Liver (tissue), 9 donors: ENCODE measurements around the gene BEND7. TPM values are rescaled to one million over a fixed set of nuclear protein-coding genes. Genes with fewer than 3 reads are reported as not detected.

ENCODE experiments used
- DNase-seq: peaks from one replicate; pipeline ENCODE4 v3.0.0-alpha.2; 2017; ENCODE audit warnings: low spot score
- H3K27ac ChIP-seq, 2 donors: one replicate each; pipeline ENCODE4 v1.7.0; 2013; ENCODE audit warnings: inconsistent platforms in 2 of 2, low read length in 2 of 2, control low read depth in 1 of 2, low read depth in 1 of 2, mild to moderate bottlenecking in 1 of 2
- H3K27me3 ChIP-seq, 4 donors: one replicate each; pipeline versions ENCODE4 v1.6.1 to v1.7.0; 2013; ENCODE audit warnings: low read length in 3 of 4, inconsistent platforms in 1 of 4, mild to moderate bottlenecking in 1 of 4, moderate library complexity in 1 of 4; ENCODE audit not compliant: control insufficient read depth in 4 of 4, insufficient read depth in 4 of 4
- H3K36me3 ChIP-seq, 4 donors: one replicate each; pipeline versions ENCODE4 v1.6.1 to v1.7.0; 2013; ENCODE audit warnings: low read length in 3 of 4, mild to moderate bottlenecking in 3 of 4, low read depth in 1 of 4, moderate library complexity in 1 of 4; ENCODE audit not compliant: control insufficient read depth in 4 of 4, insufficient read depth in 3 of 4
- H3K4me1 ChIP-seq, 4 donors: one replicate each; pipeline versions ENCODE4 v1.6.1 to v1.7.0; 2013; ENCODE audit warnings: low read length in 3 of 4, mild to moderate bottlenecking in 3 of 4, moderate library complexity in 1 of 4; ENCODE audit not compliant: control insufficient read depth in 4 of 4, insufficient read depth in 4 of 4
- H3K4me3 ChIP-seq, 3 donors: one replicate each; pipeline versions ENCODE4 v1.6.1 to v1.7.0; 2013; ENCODE audit warnings: low read length in 3 of 3, control low read depth in 1 of 3, low read depth in 1 of 3, mild to moderate bottlenecking in 1 of 3
- H3K9ac ChIP-seq, 2 donors: one replicate each; pipeline ENCODE4 v1.7.0; 2013; ENCODE audit warnings: low read length in 2 of 2, mild to moderate bottlenecking in 2 of 2, moderate library complexity in 2 of 2, control low read depth in 1 of 2, low read depth in 1 of 2
- H3K9me3 ChIP-seq, 4 donors: one replicate each; pipeline versions ENCODE4 v1.6.1 to v1.7.0; 2013; ENCODE audit warnings: low read length in 3 of 4; ENCODE audit not compliant: control insufficient read depth in 4 of 4
- CTCF ChIP-seq: fragments of 150-350 bp; IDR thresholded peaks from 2 replicates; pipeline ENCODE4 v1.5.1; 2017; ENCODE audit warnings: improper control_type of control experiment, low read depth, low read length; ENCODE audit not compliant: missing input control
- EGR1 ChIP-seq, 2 donors: IDR thresholded peaks; 2 replicates each; pipeline ENCODE4 v1.6.1; 2016 to 2018; ENCODE audit warnings: antibody characterized with exemption in 2 of 2, low read depth in 2 of 2
- FOXA1 ChIP-seq: IDR thresholded peaks from 2 replicates; pipeline ENCODE4 v1.6.1; 2016; ENCODE audit warnings: antibody characterized with exemption
- FOXA2 ChIP-seq: IDR thresholded peaks from 2 replicates; pipeline ENCODE4 v1.6.1; 2016; ENCODE audit warnings: antibody characterized with exemption
- GABPA ChIP-seq, 2 donors: IDR thresholded peaks in 1 of 2; conservative IDR thresholded peaks in 1 of 2; 2 replicates each; pipeline ENCODE4 v1.6.1; 2016; ENCODE audit warnings: antibody characterized with exemption in 2 of 2, mild to moderate bottlenecking in 1 of 2, moderate library complexity in 1 of 2
- HNF4A ChIP-seq, 2 donors: conservative IDR thresholded peaks; 2 replicates each; pipeline ENCODE4 v1.6.1; 2016; ENCODE audit warnings: antibody characterized with exemption in 2 of 2, mild to moderate bottlenecking in 2 of 2
- HNF4G ChIP-seq: IDR thresholded peaks from 2 replicates; pipeline ENCODE4 v1.6.1; 2016; ENCODE audit warnings: antibody characterized with exemption
- JUND ChIP-seq, 2 donors: IDR thresholded peaks; 2 replicates each; pipeline ENCODE4 v1.6.1; 2016; ENCODE audit warnings: antibody characterized with exemption in 2 of 2
- NR2F2 ChIP-seq: IDR thresholded peaks from 2 replicates; pipeline ENCODE4 v1.6.1; 2016; ENCODE audit warnings: antibody characterized with exemption
- RAD21 ChIP-seq, 2 donors: IDR thresholded peaks; 2 replicates each; pipeline ENCODE4 v1.6.1; 2016; ENCODE audit warnings: antibody characterized with exemption in 2 of 2, mild to moderate bottlenecking in 2 of 2
- REST ChIP-seq: IDR thresholded peaks from 2 replicates; pipeline ENCODE4 v1.6.1; 2016; ENCODE audit warnings: antibody characterized with exemption, mild to moderate bottlenecking
- RXRA ChIP-seq, 2 donors: IDR thresholded peaks; 2 replicates each; pipeline ENCODE4 v1.6.1; 2017 to 2018; ENCODE audit warnings: antibody characterized with exemption in 2 of 2, mild to moderate bottlenecking in 1 of 2
- SP1 ChIP-seq: IDR thresholded peaks from 2 replicates; pipeline ENCODE4 v1.6.1; 2018; ENCODE audit warnings: antibody characterized with exemption, mild to moderate bottlenecking
- TAF1 ChIP-seq: conservative IDR thresholded peaks from 2 replicates; pipeline ENCODE4 v1.6.1; 2016; ENCODE audit warnings: antibody characterized with exemption, mild to moderate bottlenecking
- YY1 ChIP-seq: IDR thresholded peaks from 2 replicates; pipeline ENCODE4 v1.6.1; 2016; ENCODE audit warnings: antibody characterized with exemption, mild to moderate bottlenecking
- WGBS: extraction: QIAGEN DNeasy Blood & Tissue Kit; methylation state at CpG from one replicate; pipeline ENCODE4 v1.1.7; 2013; 5-methylcytosine and 5-hydroxymethylcytosine counted together
- polyA plus RNA-seq, 2 donors: library from polyadenylated mRNA; stranded (reverse) in 1 of 2; unstranded in 1 of 2; fragments of 200-250 nt in 1 of 2; fragments of >200 nt in 1 of 2; fragmentation: Nextera tagmentation in 1 of 2; extraction: Ambion mirVana in 1 of 2; gene quantifications; one replicate each; pipeline versions ENCODE4 v1.2.1 to v1.2.3, GENCODE V29; 2013 to 2015
- total RNA-seq, 2 donors: library from RNA; depleted of rRNA; stranded (reverse); fragments of >200 nt; gene quantifications; one replicate each; pipeline ENCODE4 v1.2.3, GENCODE V29; 2014
- TF ChIP-seq, protein P1 (sequence below): IDR thresholded peaks from 2 replicates; pipeline ENCODE4 v1.6.1; 2016; ENCODE audit warnings: antibody characterized with exemption
- TF ChIP-seq, protein P2 (sequence below): IDR thresholded peaks from 2 replicates; pipeline ENCODE4 v1.6.1; 2016; ENCODE audit warnings: antibody characterized with exemption
- TF ChIP-seq, protein P3 (sequence below): IDR thresholded peaks from 2 replicates; pipeline ENCODE4 v1.6.1; 2016; ENCODE audit warnings: antibody characterized with exemption
- donor health status: healthy.
- donor health status: healthy.
- donor health status: healthy.
- donor health status: healthy.
- donor health status: healthy.

Gene BEND7
- total and polyA plus RNA-seq, 4 donors = 4.1 to 10.1 (median 5.5) TPM

- WGBS = 29% methylated on average over 10 of the region's 10 CpGs
- Histone ChIP-seq H3K27me3 (no peaks in the 10 kb centered on the region), H3K4me1 (peaks cover 0 to 18% (median 14%) of the 10 kb centered on the region in 4 donors), H3K9ac (peak overlapping the region; percentile 36 to 66), H3K4me3 (peak overlapping the region in 2 of 3 donors; percentile 68 to 69), H3K27ac (peak overlapping the region; percentile 56 to 69), H3K9me3 (no peaks in the 10 kb centered on the region), H3K36me3 (peaks cover 0 to 4% (median 1%) of the 10 kb centered on the region in 4 donors)
- no peak for DNase-seq
- TF ChIP-seq HNF4A (conservative IDR thresholded peaks at IDR 0.05) (peak in 1 of 2 donors; percentile 10), JUND (IDR thresholded peaks at IDR 0.05) (no peak)
Observed at GRCh38 chr10:13526948-13527863, 1.6 kb downstream of the BEND7 start.

DNA sequence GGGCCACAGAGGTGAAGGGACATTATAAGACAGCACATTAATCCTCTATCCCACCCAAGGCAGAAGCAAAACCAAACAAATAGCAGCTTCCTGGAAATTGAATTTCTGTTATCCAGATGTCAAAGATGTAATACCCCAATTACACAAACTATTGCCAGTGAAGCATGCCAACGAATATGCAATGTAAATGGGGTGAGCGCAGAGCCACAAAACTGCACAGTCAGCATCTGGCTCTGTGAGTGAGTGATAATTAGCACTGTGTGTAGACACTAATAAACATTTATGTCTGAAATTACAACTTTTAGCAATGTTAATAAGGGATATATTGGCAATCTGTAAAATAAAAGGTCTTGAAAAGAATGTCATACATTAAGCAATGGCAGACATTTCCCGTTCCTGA lies 3.2 kb downstream of the BEND7 start:
- no peak overlapping the region for H3K4me3 ChIP-seq
- H3K36me3 ChIP-seq = peaks cover 0 to 4% (median 2%) of the 10 kb centered on the region in 4 donors
- H3K9me3 ChIP-seq = no peaks in the 10 kb centered on the region
- WGBS = 81% methylated on average over 3 of the region's 3 CpGs
- no peak overlapping the region for H3K27ac ChIP-seq
- peaks cover 0 to 18% (median 14%) of the 10 kb centered on the region in 4 donors for H3K4me1 ChIP-seq
- H3K9ac ChIP-seq = no peak overlapping the region
- TF ChIP-seq YY1 = no peak
- no peak for TF ChIP-seq SP1
- TF ChIP-seq REST = no peak
- no peak for TF ChIP-seq CTCF
- TF ChIP-seq FOXA2 = no peak
- TF ChIP-seq, protein P1, sequence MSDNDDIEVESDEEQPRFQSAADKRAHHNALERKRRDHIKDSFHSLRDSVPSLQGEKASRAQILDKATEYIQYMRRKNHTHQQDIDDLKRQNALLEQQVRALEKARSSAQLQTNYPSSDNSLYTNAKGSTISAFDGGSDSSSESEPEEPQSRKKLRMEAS = no peak
- no peak for TF ChIP-seq NR2F2
- TF ChIP-seq, protein P2, sequence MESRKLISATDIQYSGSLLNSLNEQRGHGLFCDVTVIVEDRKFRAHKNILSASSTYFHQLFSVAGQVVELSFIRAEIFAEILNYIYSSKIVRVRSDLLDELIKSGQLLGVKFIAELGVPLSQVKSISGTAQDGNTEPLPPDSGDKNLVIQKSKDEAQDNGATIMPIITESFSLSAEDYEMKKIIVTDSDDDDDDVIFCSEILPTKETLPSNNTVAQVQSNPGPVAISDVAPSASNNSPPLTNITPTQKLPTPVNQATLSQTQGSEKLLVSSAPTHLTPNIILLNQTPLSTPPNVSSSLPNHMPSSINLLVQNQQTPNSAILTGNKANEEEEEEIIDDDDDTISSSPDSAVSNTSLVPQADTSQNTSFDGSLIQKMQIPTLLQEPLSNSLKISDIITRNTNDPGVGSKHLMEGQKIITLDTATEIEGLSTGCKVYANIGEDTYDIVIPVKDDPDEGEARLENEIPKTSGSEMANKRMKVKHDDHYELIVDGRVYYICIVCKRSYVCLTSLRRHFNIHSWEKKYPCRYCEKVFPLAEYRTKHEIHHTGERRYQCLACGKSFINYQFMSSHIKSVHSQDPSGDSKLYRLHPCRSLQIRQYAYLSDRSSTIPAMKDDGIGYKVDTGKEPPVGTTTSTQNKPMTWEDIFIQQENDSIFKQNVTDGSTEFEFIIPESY = no peak
- TF ChIP-seq TAF1 = no peak
- no peak for TF ChIP-seq JUND (IDR thresholded peaks at IDR 0.05)
- no peak for TF ChIP-seq RXRA (IDR thresholded peaks at IDR 0.05)
- TF ChIP-seq, protein P3, sequence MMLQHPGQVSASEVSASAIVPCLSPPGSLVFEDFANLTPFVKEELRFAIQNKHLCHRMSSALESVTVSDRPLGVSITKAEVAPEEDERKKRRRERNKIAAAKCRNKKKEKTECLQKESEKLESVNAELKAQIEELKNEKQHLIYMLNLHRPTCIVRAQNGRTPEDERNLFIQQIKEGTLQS = no peak
- no peak for TF ChIP-seq GABPA (IDR thresholded peaks at IDR 0.05 in 1 of 2, conservative IDR thresholded peaks at IDR 0.05 in 1 of 2)
- TF ChIP-seq FOXA1 = no peak
- no peak for TF ChIP-seq EGR1 (IDR thresholded peaks at IDR 0.05; ENCODE audit: low read depth in 2 of 2)
- TF ChIP-seq HNF4A (conservative IDR thresholded peaks at IDR 0.05) = no peak
- TF ChIP-seq HNF4G = no peak
- no peak for TF ChIP-seq RAD21 (IDR thresholded peaks at IDR 0.05)
- DNase-seq = no peak
- H3K27me3 ChIP-seq = no peaks in the 10 kb centered on the region
